ENCODE results near the gene IL23R.

Gene IL23R

DNA sequence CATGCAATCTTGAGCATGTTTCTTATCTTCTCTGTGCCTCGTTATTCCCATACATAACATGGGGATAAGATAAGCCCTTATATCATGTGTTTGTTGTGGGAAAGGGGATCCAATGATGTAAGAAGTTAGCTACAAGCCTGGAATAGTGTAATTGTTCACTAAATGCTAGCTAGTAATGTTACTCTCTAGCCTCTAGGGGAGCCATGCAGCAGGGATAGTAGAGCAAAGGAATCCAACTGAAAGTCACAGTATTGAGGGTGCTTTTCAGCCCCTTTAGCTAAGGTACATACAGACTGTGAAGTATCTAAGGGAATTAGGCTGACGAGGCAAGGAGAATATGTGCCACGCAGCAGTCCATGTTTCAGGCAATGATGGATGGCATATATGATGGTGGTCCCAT is 46.9 kb downstream of the IL23R start:
- DNase-seq (ENCODE audit: low read depth in 1 of 2, low spot score in 1 of 2): peak; percentile 5 to 45
- no peak for TF ChIP-seq JUND (IDR thresholded peaks at IDR 0.05; ENCODE audit: low read depth)
- in situ Hi-C loops (cut with HindIII; ENCODE audit: low pct_unique_long_range_greater_than_20kb, low sequenced_read_pairs): no loop called here

DNA sequence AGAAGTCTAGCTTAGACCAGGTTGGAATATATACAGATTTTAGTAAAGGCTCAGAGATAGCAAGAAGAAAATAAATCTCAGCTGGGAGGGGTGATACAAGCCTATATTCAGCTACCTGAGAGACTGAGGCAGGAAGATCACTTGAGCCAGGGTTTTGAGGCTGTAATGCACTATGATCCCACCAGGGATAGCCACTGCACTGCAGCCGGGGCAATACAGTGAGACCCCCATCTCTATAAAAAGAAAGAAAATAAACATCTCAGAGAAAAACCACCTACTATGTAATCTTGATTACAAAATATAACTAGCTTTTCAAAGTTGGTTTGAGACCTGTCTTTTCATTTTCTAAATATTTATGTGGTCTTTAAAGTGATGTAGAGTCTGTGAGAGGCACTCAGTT is 47.7 kb downstream of the IL23R start:
- no peak for DNase-seq (ENCODE audit: low read depth in 1 of 2, low spot score in 1 of 2)
- in situ Hi-C loops (cut with HindIII; ENCODE audit: low pct_unique_long_range_greater_than_20kb, low sequenced_read_pairs): no loop called here
- TF ChIP-seq JUND (IDR thresholded peaks at IDR 0.05; ENCODE audit: low read depth): no peak

DNA sequence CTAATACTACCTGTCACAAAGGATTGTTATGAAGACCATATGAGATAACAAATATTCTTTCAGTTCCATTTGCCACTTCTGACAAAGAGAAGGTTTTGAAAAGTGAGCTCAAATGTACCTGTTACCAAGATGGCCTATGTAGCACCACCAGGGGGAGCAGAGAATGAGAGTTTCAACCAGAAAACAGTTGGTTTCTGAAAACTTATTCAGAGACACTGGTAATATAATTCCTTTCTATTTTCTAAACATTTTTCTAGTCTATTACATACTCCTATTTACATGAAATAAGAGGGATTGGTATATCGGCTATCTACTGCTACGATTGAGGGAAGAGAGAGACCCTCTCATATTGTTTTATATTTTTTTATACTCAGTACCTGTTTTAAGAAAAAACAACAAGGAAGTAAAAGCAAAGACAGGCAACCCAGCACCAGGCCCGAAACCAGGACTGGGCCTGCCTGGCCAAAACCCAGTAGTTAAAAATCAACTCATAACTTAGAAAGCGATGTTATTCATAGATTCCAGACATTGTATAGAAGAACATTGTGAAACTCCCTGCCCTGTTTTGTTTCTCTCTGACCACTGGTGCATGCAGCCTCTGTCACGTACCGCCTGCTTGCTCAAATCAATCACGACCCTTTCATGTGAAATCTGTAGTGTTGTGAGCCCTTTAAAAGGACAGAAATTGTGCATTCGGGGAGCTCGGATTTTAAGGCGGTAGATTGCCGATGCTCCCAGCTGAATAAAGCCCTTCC is 48.3 kb downstream of the IL23R start:
- DNase-seq (ENCODE audit: low read depth in 1 of 2, low spot score in 1 of 2): peak in 1 of 2 experiments; percentile 35
- in situ Hi-C loops (cut with HindIII; ENCODE audit: low pct_unique_long_range_greater_than_20kb, low sequenced_read_pairs): no loop called here
- no peak for TF ChIP-seq JUND (IDR thresholded peaks at IDR 0.05; ENCODE audit: low read depth)

DNA sequence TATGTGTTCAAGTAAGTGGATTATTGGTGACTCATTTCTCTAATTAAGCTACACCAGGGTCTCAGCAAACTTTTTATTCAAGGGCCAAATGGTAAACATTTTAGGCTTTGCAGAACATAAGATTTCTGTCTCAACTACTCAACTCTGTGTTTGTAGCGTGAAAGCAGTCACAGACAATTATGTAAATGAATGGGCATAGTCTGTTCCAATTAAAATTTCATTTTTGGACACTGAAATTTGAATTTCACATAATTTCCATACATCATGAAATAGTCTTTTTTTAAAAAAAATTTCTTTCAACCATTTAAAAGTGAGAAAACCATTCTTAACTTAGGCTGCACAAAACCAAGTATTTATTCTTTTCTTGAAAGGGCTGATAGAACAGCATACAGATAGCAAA is 50.1 kb downstream of the IL23R start:
- in situ Hi-C loops (cut with HindIII; ENCODE audit: low pct_unique_long_range_greater_than_20kb, low sequenced_read_pairs): no loop called here
- no peak for DNase-seq (ENCODE audit: low read depth in 1 of 2, low spot score in 1 of 2)
- no peak for TF ChIP-seq JUND (IDR thresholded peaks at IDR 0.05; ENCODE audit: low read depth)

DNA sequence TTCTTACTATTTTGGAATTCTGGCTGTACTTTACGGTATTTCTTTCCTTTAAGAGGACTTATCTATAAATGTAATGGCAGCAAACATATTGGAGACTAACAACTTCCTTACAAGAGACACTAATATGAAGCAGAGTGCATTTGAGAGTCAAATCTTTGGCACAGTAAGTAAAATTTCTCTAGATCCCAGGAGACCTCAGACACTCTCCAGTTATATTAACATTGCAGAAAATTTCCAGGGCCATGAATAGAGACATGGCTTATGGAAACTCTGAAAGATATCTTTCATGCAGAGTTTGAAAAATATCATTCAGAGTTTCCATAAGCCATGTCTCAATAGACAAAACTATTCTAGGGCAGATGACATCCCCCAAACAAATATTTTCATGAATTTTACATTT is 51.2 kb downstream of the IL23R start:
- in situ Hi-C loops (cut with HindIII; ENCODE audit: low pct_unique_long_range_greater_than_20kb, low sequenced_read_pairs): no loop called here
- TF ChIP-seq JUND (IDR thresholded peaks at IDR 0.05; ENCODE audit: low read depth): no peak
- no peak for DNase-seq (ENCODE audit: low read depth in 1 of 2, low spot score in 1 of 2)

DNA sequence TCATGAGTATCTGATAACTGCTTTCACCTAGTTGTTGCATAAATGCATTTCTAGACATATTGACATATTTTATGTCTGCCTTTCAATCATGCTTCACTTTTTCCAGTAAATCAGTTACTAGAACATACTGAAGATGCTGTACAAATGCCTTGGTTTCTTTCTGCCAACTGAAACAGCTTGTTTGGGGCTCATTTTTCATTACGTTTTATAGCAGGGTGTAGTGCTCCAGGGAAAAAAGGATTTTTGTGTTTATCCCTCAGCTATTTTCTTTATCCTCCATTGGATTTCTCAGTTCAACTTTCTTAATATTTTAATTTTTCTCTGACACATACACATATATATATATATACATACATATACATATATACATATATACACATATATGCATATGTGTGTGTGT is 51.7 kb downstream of the IL23R start:
- TF ChIP-seq JUND (IDR thresholded peaks at IDR 0.05; ENCODE audit: low read depth): no peak
- in situ Hi-C loops (cut with HindIII; ENCODE audit: low pct_unique_long_range_greater_than_20kb, low sequenced_read_pairs): no loop called here
- DNase-seq (ENCODE audit: low read depth in 1 of 2, low spot score in 1 of 2): no peak

DNA sequence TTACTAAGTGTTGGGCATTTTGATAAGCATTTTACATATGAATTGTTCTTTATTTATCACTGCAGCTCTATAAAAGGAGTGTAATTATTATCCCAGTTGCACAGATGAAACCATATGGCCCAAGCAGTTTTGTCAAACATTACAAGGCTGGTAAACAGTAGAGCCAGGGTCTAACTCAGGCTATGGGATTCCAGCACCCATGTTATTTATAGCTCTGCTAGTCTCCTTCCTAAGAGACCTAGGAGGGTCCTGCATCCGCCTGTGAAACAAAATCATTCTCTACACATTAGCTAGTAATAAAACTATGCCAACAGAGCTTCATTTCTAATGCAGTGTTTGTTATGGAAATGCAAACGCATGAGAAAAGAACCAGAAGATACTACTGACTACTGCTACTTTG is 58.6 kb downstream of the IL23R start:
- no peak for DNase-seq (ENCODE audit: low read depth in 1 of 2, low spot score in 1 of 2)
- no peak for TF ChIP-seq JUND (IDR thresholded peaks at IDR 0.05; ENCODE audit: low read depth)

DNA sequence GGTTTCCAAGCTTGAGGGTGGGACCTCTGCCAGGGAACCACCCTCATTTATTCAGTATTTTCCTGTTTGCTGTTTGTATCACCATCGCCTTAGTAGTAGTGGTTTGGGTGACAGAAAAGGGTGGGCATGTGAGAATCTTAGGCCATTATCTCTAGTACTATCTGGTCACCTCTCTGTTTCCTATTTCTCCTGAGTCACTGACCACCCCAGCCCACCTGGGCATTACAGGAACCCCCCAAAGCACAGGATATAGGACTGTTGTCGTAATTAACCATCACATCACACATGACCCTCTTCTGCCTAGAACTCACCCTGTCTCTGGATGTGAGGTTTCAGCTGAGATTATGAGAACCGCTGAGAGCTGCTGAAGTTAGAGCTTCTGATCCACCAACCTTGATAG is 60.4 kb downstream of the IL23R start:
- no peak for DNase-seq (ENCODE audit: low read depth in 1 of 2, low spot score in 1 of 2)
- no peak for TF ChIP-seq JUND (IDR thresholded peaks at IDR 0.05; ENCODE audit: low read depth)
- in situ Hi-C loops (cut with HindIII; ENCODE audit: low pct_unique_long_range_greater_than_20kb, low sequenced_read_pairs): no loop called here

More for the DNA sequence above, 58.6 kb downstream of the IL23R start:
- in situ Hi-C loops (cut with HindIII; ENCODE audit: low pct_unique_long_range_greater_than_20kb, low sequenced_read_pairs): no loop called here

DNA sequence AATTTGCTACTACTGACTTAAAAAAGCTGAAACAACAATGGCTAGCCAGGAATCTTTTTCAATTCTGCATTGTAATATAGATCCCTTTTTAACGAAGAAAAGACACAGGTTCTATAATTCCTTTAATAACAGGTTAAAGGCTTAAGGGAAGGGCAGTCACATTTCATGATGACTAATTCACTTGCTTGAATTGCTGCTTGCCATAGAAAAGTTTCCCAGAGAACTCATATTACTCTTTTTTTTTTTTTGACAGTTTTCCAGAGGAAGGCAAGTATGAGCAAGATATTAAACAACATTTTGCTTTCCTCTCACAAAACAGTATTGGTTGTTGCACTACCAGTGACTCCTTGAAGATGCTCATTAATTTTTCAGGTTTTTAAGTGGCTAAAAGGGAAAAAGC is 60.9 kb downstream of the IL23R start:
- no peak for TF ChIP-seq JUND (IDR thresholded peaks at IDR 0.05; ENCODE audit: low read depth)
- DNase-seq (ENCODE audit: low read depth in 1 of 2, low spot score in 1 of 2): no peak
- in situ Hi-C loops (cut with HindIII; ENCODE audit: low pct_unique_long_range_greater_than_20kb, low sequenced_read_pairs): no loop called here

DNA sequence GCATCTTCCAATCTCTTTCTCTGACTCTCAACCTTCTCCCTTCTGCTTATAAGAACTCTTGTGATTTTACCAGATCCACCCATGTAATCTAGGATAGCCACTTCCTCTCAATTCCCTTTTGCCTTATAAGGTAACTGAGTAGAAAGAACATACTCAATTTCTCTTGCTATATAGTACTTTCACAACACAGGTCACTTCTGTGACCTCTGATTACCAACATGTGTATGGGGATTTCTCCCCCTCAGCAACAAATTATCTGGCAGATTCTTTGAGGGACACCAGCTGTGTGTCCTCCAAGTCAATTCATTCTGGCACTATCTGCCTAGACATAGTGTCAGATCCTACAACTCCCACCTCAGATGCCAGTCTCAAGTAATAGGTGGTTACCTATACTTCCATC is 62.5 kb downstream of the IL23R start:
- no peak for DNase-seq (ENCODE audit: low read depth in 1 of 2, low spot score in 1 of 2)
- TF ChIP-seq JUND (IDR thresholded peaks at IDR 0.05; ENCODE audit: low read depth): no peak
- in situ Hi-C loops (cut with HindIII; ENCODE audit: low pct_unique_long_range_greater_than_20kb, low sequenced_read_pairs): no loop called here

DNA sequence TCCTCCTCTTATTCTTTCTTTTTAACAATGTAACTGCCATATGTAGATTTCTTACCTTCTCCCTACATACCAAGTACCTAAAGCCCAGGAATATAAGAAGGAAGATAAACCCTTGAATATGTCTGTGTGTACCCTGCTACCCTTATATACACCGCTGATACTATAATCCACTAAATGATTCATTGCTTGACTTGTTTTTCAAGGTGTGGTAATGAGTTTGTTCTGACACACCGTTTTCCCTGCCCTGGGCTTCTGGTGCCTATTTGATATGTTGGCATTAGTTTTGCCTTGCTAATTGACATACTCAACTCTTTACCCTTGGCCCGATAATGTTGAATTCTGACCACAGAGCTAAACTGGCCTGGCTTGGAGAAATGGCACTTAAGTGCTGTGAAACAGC is 64.3 kb downstream of the IL23R start:
- in situ Hi-C loops (cut with HindIII; ENCODE audit: low pct_unique_long_range_greater_than_20kb, low sequenced_read_pairs): no loop called here
- no peak for DNase-seq (ENCODE audit: low read depth in 1 of 2, low spot score in 1 of 2)
- TF ChIP-seq JUND (IDR thresholded peaks at IDR 0.05; ENCODE audit: low read depth): no peak

DNA sequence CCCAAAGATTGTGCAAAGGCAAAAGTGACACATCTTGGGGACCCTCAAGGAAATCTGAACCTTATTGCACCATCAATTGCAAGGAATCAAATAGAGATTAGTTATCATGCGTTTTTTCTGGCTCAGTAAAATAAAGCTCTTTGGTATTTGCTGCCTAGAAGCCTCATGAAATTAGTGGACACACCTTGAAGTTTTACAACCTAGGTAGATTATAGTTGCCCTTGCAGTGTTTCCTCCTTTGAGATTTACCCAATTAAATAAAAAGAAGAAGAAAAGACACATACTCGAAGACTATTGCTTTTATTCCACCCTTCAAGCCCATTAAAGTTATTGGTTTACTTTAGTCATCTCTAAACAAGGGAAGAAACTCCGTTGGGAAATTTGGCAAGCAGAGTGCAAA is 70.0 kb downstream of the IL23R start:
- TF ChIP-seq JUND (IDR thresholded peaks at IDR 0.05; ENCODE audit: low read depth): no peak
- DNase-seq (ENCODE audit: low read depth in 1 of 2, low spot score in 1 of 2): no peak
- in situ Hi-C loops (cut with HindIII; ENCODE audit: low pct_unique_long_range_greater_than_20kb, low sequenced_read_pairs): no loop called here

DNA sequence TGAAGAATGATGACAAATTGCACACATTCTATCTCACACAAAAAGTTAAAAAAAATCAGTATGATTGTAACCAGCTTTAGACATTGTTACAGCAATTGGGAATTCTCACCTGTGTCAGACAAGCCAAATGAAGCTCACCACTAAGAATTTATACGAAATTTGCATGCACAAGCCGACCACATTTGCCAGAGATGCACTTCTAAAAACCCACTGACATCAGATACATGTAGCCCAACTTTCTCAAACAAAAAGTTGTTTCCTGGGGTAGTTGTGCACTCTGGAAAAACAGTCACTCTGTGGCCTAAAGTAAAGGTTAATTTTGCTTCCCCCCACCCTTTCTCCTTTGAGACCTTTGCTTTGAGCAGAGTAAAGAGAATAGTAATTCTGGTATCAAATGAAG is 73.5 kb downstream of the IL23R start:
- no peak for DNase-seq (ENCODE audit: low read depth in 1 of 2, low spot score in 1 of 2)
- TF ChIP-seq JUND (IDR thresholded peaks at IDR 0.05; ENCODE audit: low read depth): no peak
- in situ Hi-C loops (cut with HindIII; ENCODE audit: low pct_unique_long_range_greater_than_20kb, low sequenced_read_pairs): no loop called here

DNA sequence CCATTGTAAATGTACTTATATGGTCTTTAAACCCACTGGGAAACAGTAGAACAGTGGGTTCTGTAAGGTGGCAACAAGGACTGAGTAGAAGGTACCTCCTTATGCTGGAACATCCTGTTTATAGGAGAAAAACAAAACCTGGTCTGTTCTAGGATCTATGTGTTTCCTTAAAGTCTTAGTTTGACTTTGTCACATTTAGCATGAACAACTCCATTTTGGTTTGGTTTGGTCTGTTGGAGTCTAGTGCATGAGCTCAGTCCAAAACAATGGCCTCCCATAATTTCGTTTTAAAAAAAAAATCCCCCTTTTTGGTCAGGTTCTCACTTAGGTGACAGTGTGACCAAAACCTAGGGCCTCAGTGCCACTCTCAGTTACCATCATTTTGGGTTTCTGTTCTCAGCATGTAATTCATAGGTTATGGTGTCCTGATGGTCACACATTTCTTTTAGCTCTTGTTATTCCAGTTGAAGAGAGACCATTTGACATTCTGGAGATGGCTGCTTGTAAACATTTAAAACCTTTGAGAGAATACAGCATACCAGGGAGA is 75.0 kb downstream of the IL23R start:
- in situ Hi-C loops (cut with HindIII; ENCODE audit: low pct_unique_long_range_greater_than_20kb, low sequenced_read_pairs): no loop called here
- no peak for TF ChIP-seq JUND (IDR thresholded peaks at IDR 0.05; ENCODE audit: low read depth)
- DNase-seq (ENCODE audit: low read depth in 1 of 2, low spot score in 1 of 2): no peak

Measured in T47D (cell line).